Mucosa of gallbladder (tissue), 1 donor: Measurements from ENCODE around the gene SLC25A33. TPM values are rescaled to one million over a fixed set of nuclear protein-coding genes. Genes with fewer than 3 reads are reported as not detected.

Experiments
- DNase-seq: peaks from one replicate; pipeline ENCODE4 v3.0.0-alpha.2; 2020; ENCODE audit warnings: low spot score
- total RNA-seq: library from RNA; stranded (reverse); gene quantifications from one replicate; pipeline ENCODE4 v1.2.1, GENCODE V29; 2021
- donor health status: DM: no; HTN: no; CAD: no.

Gene SLC25A33
- total RNA-seq, 1 donor from 2014 or later: 4.5 TPM

DNA sequence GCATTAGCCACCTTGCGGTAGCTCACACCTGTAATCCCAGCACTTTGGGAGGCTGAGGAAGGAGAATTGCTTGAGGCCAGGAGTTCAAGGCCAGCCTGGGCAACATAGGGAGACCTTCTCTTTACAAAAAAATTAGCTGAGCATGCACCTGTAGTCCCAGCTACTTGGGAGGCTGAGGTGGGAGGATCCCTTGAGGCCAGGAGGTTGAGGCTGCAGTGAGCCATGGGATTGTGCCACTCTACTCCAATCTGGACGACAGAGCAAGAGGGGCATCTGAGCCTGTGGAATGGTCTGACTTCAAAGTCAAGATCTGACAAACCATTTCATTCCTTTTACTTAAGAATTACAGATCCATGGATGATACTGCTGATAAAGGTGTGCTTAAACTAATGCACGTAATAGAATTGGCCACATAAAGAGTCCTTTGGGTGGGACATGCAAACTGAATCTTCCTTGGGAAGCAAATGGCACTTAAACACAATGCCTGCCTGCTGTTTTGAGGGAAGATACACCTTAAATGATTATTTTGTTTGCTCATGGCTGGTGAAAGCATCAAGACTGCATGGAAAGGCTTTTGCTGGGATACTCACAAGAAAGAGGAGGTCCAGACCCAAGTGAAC lies 47.0 kb downstream of the SLC25A33 start:
- no peak for DNase-seq

DNA sequence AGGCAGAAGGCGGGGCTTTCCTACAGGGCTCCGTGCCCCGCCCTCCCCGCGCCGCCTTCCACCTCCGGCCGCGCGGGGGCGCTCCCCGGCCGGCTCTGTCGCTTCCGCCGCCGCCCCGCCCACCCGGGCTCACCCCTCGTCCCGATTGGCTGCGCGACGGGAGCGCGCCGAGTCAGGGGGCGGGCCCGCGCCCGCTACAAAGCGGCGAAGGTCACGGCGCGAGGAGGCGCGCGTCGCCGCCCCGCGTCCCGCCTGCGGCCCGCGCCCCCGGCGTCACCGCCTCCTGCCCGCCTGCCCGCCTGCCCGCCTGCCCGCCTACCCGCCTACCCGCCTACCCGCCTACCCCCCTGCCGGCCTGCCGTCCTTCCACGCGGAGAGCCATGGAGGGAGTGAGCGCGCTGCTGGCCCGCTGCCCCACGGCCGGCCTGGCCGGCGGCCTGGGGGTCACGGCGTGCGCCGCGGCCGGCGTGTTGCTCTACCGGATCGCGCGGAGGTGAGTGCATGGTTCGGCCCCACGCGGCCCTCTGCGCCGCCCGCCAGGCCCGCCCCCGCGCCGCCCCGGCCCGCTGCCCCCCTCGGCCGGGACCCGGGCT lies 49.4 kb downstream of the SLC25A33 start, which contains the start of gene TMEM201:
Gene TMEM201, plus strand, starts transcription at position 361 of the 593 bp plus-strand sequence. Its CDS starts 20 bp downstream, at position 381.
- DNase-seq: peak; percentile 94

- DNase-seq: no peak
These were observed 50.0 kb downstream of the SLC25A33 start for GRCh38 chr1:9589144-9589718.

DNA sequence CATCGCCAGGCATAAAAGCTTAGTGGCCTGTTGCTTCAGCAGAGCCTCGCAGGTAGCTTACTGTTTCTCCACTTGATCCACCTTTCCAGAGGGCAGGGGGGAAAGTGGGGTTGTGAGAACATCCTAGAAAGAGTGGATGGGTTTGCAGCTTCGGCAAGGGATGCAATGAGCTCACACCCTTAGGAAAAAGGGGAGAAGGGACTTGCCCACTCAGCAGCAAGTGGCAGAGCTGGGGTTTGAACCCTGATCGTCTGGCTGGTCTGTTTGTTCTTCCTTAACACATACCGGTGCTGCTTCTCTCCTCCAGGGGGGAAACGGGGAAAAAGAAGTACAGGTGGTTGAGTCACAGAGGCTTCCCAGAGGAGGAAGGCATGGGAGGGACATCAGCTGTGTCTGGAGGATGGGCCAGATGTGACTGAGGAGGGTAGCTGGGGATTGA lies 50.5 kb downstream of the SLC25A33 start:
- DNase-seq: no peak

DNA sequence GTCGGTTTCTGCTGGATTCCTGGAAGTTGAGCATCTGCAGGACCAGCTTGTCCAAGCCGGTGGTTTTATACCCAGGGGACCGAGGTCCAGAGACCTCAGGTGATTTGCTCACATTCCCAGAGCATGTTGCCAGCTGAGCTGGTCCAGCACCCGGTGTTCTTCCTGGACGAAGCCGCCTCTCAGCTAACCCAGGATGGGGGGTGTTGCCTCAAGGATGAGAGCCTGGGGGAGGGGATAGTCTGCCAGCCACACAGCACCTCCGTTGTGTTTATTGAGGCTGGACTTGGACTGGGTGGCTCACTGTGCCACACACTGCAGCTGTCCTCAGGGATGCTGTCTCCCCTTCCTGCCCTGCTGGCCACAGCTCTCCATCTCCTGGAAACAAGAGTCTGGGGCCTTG lies 50.9 kb downstream of the SLC25A33 start:
- no peak for DNase-seq

DNA sequence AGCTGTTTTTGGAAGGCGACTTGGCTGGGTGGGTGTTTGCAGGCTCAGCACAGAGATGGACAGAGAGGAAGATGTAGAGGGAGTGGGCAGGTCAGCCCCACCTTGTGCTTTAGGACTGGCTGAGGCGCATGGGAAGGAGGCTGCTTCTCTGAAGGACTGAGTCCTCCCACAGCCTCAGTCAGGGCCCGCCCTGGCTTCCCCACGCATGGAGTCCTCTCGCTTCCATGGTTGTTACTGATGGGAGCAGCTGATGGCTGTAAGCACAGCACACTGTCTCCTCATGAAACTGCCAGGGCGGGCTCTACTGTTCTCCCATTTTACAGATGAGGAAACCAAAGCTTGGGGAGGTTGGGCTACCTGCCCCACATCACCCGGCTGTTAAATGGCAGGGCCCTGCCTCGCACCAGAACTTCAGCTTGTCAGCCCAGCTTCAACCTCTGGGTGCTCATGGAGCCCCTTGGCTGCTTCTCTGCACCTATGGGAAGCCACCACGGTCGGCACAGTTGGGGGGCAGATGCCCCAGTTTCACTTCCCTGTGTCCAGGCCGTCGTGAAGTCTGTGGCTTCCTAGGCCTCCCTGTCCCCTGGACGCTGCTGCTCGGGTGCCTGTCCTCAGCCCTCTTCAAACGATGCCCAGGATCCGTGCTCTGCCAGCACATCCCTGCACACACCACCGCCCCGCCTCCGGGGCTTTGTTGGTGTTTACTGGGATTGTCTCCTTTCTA lies 51.8 kb downstream of the SLC25A33 start:
- no peak for DNase-seq

DNA sequence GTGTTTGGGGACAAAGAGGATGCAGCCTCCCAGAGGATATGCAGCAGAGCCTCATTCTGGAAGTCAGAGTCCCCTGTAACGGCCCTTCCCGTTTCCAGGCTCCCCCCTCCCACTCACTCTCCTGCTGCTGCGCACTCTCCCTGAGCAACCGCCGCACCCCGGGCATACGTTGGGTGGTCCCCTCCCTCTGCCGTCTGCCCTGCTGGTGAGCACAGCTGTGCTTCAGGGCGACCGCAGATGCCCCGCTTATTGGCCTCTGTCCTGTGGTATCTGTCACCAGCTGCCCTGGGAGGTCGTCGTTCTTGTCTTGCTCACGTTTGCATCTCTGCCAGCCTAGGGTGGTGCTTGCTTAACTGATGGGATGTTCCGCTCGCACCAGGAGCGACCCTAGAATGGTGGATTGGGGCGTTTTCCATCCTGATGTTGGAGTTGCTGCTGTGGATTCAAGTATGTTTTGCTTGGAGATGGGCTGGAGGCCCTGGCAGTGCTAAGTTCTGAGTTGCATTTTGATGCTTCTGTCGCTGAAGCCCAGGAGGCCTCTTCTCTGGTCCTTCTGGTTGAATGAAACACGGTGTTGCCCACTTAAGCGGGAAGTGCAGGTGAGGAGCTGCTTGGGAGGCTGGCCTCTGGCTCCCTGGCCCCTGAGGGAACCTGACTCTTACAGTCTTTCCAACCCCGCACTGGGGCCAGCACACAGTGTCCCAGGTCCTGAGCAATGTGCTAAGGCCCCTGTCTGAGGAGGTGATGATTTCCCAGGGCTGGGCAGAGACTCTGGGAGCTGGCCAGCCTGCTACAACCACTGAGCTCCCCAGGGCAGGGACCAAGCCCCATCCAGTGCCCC lies 52.6 kb downstream of the SLC25A33 start:
- DNase-seq: no peak

DNA sequence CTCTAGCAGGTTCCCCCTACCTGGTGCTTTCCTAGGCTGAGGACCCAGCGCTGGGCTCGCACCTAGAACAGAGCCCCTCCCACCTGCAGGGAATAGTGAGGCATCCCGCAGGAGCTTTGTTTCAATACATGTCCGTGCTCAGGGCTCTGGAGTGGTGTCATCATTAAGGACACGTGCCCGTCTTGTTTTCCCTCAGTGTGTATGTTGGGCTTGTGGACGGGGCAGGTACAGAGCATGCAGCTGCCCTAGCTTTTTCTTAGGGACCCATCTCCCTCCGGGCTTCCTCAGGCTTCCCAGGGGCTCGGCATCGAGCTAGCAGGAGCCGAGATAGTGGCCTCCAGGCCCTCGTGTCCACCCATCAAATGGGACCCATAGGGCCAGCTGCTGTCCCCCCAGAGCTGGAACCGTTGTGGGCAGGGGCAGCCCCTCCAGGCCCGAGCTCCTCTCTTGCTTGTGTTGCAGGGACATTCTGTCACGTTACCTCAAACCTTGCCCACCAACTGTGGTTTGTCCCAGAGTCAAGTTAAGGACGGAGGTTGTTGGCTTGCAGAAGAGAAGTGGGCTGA lies 53.3 kb downstream of the SLC25A33 start:
- no peak for DNase-seq

GRCh38 chr1:9593147-9593491 lies 53.9 kb downstream of the SLC25A33 start:
- no peak for DNase-seq

DNA sequence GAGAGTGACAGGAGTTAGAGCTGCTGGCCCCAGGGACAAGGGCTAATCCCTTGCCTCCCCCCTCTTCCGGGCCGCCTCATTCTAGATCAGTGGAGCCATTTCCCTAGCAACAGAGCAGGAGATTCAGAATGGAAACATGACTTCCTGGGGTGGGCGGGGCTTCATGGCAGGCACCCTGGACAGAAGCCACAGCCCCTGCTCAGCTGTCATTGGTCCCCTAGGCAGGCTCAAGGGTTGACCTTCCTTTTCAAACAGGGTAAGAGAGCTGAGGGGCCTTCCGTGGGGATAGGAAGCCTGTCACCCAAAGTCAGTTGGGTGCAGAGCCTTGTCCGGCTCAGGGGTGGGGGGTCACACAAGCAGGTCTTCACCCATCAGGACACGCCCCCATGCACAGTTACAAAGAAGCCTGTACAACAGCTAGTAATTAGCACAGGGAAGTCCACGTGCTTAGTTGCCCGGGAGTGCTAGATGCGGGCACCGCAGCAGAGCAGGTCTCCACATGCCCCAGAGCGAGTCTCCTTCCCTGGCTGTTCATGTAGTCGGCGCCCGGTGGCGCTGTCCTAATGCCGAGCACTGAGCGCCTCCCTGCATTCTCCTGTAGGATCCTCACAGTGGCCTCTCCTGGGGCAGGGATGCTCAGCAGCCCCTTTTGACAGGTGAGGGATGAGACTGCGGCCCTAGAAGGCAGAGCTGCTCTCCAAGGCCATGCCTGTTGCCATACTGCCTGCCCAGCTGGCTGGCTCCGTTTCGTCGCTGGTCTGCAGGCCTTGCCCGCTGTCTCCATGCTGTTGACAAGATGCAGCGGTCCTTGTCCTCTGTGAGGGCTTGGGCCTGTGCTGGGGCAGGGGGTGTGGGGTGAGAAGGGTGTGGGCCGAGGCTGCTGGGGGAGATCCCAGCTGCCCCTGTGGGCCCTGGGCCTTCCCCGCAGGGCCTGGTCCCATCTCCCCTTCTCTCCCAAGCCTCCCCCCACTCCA lies 54.5 kb downstream of the SLC25A33 start:
- peak; percentile 56 for DNase-seq

DNA sequence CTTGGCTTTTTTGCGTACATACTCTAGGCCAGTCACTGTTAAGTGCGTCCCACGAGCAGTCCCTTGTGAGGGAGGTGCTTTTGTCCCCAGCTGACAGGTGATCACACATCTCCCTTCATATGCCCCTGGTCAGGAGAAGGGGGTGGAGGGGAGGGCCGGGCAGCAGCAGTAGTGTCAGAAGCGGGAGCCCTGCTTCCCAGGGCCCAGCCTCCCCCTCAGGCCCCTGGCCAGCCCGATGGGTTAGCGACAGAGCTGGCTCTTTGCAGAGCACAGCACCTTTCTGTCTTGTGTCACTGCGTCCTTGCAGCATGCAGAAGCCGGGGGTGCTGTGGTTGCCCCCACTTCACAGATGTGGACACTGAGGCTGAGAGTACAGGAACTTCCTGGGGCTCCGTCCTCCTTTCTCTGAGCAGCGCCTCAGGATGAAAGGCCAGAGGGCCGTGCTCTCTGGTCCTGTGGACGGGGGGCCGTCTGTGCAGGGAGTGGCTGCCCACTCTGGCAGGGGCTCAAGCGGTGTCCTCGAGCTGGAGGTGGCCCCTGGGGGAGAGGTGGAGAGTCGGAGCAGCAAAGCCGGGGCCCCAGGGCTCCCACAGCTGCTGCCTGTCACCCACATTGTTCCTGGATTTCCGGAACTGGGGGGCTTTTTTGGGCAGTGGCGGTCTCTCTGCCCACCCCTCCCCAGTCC lies 55.3 kb downstream of the SLC25A33 start:
- DNase-seq: no peak

GRCh38 chr1:9595156-9595967 lies 56.1 kb downstream of the SLC25A33 start:
- DNase-seq: no peak

- DNase-seq: no peak
These were observed 56.7 kb downstream of the SLC25A33 start for GRCh38 chr1:9595968-9596340.

DNA sequence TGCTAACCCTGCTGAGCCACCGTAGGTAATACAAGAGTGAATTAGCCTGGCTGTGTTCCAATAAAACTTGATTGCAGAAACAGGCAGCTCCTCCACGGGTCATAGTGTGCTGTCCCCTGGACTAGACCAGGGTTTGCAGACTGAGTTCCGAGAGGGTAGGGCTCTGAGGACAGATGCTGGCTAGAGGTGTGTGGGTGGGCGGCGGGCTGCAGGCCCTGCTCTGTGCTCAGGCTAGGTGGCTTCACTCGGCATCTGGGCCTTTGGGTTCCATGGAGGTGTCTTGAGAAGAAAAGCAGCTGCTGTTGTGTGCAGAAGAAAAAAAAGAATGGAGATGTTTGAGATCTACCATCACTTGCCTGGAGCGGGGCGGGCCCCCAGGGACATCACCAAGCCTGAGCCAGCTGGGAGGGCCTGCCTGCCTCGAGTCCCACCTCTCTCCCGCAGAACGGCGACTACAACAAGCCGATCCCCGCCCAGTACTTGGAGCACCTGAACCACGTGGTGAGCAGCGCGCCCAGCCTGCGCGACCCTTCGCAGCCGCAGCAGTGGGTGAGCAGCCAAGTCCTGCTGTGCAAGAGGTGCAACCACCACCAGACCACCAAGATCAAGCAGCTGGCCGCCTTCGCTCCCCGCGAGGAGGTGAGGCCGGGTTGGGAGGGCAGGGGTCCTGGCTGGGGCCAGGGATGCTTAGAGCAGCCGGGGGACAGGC lies 57.3 kb downstream of the SLC25A33 start:
- no peak for DNase-seq

GRCh38 chr1:9597361-9598315 lies 58.4 kb downstream of the SLC25A33 start:
- no peak for DNase-seq

GRCh38 chr1:9598316-9598700 lies 59.0 kb downstream of the SLC25A33 start:
- DNase-seq: no peak

- no peak for DNase-seq
These were observed 60.5 kb downstream of the SLC25A33 start for GRCh38 chr1:9599741-9600140.
